OCI-LY1 (cell line): ENCODE data around the gene ZBTB38.

Source experiments
- H2AFZ ChIP-seq: fragments of 200-600 bp; sonication (generic), shearing (Covaris generic); 2 replicates; pipeline ENCODE4 v1.6.0; 2014; ENCODE audit warnings: antibody characterized with exemption, mild to moderate bottlenecking, low read length
- H3F3A ChIP-seq: fragments of 200-600 bp; sonication (generic), shearing (Covaris generic); 2 replicates; pipeline ENCODE4 v1.6.0; 2014; ENCODE audit warnings: mild to moderate bottlenecking, antibody characterized with exemption, low read length, moderate library complexity; ENCODE audit not compliant: insufficient read depth
- H3K27ac ChIP-seq: fragments of 200-600 bp; sonication (generic); 2 replicates; pipeline ENCODE4 v1.5.1; 2014; ENCODE audit warnings: low read length, mixed run types, mild to moderate bottlenecking, low read depth; ENCODE audit not compliant: poor library complexity, severe bottlenecking
- H3K27me3 ChIP-seq: fragments of 200-600 bp; sonication (generic); 2 replicates; pipeline ENCODE4 v1.6.0; 2014; ENCODE audit warnings: antibody characterized with exemption, mild to moderate bottlenecking, low read length, moderate library complexity; ENCODE audit not compliant: insufficient read depth
- H3K36me3 ChIP-seq: fragments of 200-600 bp; sonication (generic); 2 replicates; pipeline ENCODE4 v1.6.1; 2014; ENCODE audit warnings: mild to moderate bottlenecking, antibody characterized with exemption, low read length, moderate library complexity, mixed read lengths; ENCODE audit not compliant: insufficient read depth
- H3K4me1 ChIP-seq: fragments of 200-600 bp; sonication (generic); 2 replicates; pipeline ENCODE4 v1.5.1; 2014; ENCODE audit warnings: mild to moderate bottlenecking, low read length, moderate library complexity; ENCODE audit not compliant: insufficient read depth, severe bottlenecking
- H3K4me2 ChIP-seq: fragments of 200-600 bp; sonication (generic), shearing (Covaris generic); 2 replicates; pipeline ENCODE4 v1.6.1; 2014; ENCODE audit warnings: low read length
- H3K4me3 ChIP-seq: fragments of 200-600 bp; sonication (generic); 2 replicates; pipeline ENCODE4 v1.5.1; 2014; ENCODE audit warnings: low read length, low read depth, mild to moderate bottlenecking, mixed read lengths; ENCODE audit not compliant: poor library complexity, severe bottlenecking
- H3K79me2 ChIP-seq: fragments of 200-600 bp; shearing (Covaris generic); 2 replicates; pipeline ENCODE4 v1.6.1; 2016; ENCODE audit warnings: mixed run types, low read length, mixed read lengths; ENCODE audit not compliant: insufficient read depth
- H3K9ac ChIP-seq: fragments of 200-600 bp; sonication (generic), shearing (Covaris generic); 2 replicates; pipeline ENCODE4 v1.6.1; 2014; ENCODE audit warnings: mild to moderate bottlenecking, low read length, mixed read lengths
- H3K9me2 ChIP-seq: fragments of 200-600 bp; sonication (generic), shearing (Covaris generic); 2 replicates; pipeline ENCODE4 v1.6.1; 2014; ENCODE audit warnings: low read depth, mild to moderate bottlenecking, low read length, mixed read lengths
- H3K9me3 ChIP-seq: fragments of 200-600 bp; shearing (Covaris generic); 2 replicates; pipeline ENCODE4 v1.6.1; 2014; ENCODE audit warnings: low read length, mixed read lengths
- H4K20me1 ChIP-seq: fragments of 200-600 bp; sonication (generic), shearing (Covaris generic); 2 replicates; pipeline ENCODE4 v1.6.0; 2016; ENCODE audit warnings: mild to moderate bottlenecking, low read length; ENCODE audit not compliant: insufficient read depth
- EZH2 ChIP-seq: fragments of 200-600 bp; sonication (generic), shearing (Covaris generic); IDR thresholded peaks from 2 replicates; pipeline ENCODE4 v1.8.0; 2017; ENCODE audit warnings: borderline replicate concordance, mixed run types, mild to moderate bottlenecking, antibody characterized with exemption, low read length, moderate library complexity, mixed read lengths
- TF ChIP-seq, protein P1 (sequence below): fragments of 200-600 bp; sonication (generic), shearing (Covaris generic); IDR thresholded peaks from 2 replicates; pipeline ENCODE4 v1.5.1; 2017; ENCODE audit warnings: mild to moderate bottlenecking, antibody characterized with exemption, low read length, moderate library complexity, mixed read lengths

ZBTB38 gene

GRCh38 chr3:141410846-141411245, 42.5 kb downstream of the ZBTB38 start:
- Histone ChIP-seq H3K9ac (peak overlapping the region; percentile 54), H2AFZ (no peak overlapping the region), H4K20me1 (no peaks in the 10 kb centered on the region), H3K79me2 (no peaks in the 10 kb centered on the region), H3K27ac (peak overlapping the region; percentile 76), H3K4me3 (peak overlapping the region; percentile 46), H3F3A (no peaks in the 10 kb centered on the region), H3K27me3 (no peaks in the 10 kb centered on the region), H3K36me3 (peaks cover 48% of the 10 kb centered on the region), H3K9me3 (no peaks in the 10 kb centered on the region), H3K9me2 (no peaks in the 10 kb centered on the region), H3K4me2 (peak overlapping the region; percentile 69), H3K4me1 (peaks cover 44% of the 10 kb centered on the region)
- TF ChIP-seq EZH2 = no peak
- TF ChIP-seq, protein P1, sequence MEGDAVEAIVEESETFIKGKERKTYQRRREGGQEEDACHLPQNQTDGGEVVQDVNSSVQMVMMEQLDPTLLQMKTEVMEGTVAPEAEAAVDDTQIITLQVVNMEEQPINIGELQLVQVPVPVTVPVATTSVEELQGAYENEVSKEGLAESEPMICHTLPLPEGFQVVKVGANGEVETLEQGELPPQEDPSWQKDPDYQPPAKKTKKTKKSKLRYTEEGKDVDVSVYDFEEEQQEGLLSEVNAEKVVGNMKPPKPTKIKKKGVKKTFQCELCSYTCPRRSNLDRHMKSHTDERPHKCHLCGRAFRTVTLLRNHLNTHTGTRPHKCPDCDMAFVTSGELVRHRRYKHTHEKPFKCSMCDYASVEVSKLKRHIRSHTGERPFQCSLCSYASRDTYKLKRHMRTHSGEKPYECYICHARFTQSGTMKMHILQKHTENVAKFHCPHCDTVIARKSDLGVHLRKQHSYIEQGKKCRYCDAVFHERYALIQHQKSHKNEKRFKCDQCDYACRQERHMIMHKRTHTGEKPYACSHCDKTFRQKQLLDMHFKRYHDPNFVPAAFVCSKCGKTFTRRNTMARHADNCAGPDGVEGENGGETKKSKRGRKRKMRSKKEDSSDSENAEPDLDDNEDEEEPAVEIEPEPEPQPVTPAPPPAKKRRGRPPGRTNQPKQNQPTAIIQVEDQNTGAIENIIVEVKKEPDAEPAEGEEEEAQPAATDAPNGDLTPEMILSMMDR = no peak

GRCh38 chr3:141411251-141411771, 43.0 kb downstream of the ZBTB38 start:
- Histone ChIP-seq H3K27ac (peak overlapping the region; percentile 76), H3K9ac (peak overlapping the region; percentile 54), H2AFZ (no peak overlapping the region), H3K9me2 (no peaks in the 10 kb centered on the region), H3F3A (no peaks in the 10 kb centered on the region), H3K79me2 (no peaks in the 10 kb centered on the region), H3K36me3 (peaks cover 46% of the 10 kb centered on the region), H3K4me2 (peak overlapping the region; percentile 69), H3K4me3 (peak overlapping the region; percentile 46), H3K27me3 (no peaks in the 10 kb centered on the region), H3K4me1 (peaks cover 44% of the 10 kb centered on the region), H4K20me1 (no peaks in the 10 kb centered on the region), H3K9me3 (no peaks in the 10 kb centered on the region)
- TF ChIP-seq EZH2 = no peak
- TF ChIP-seq, protein P1 = no peak

DNA sequence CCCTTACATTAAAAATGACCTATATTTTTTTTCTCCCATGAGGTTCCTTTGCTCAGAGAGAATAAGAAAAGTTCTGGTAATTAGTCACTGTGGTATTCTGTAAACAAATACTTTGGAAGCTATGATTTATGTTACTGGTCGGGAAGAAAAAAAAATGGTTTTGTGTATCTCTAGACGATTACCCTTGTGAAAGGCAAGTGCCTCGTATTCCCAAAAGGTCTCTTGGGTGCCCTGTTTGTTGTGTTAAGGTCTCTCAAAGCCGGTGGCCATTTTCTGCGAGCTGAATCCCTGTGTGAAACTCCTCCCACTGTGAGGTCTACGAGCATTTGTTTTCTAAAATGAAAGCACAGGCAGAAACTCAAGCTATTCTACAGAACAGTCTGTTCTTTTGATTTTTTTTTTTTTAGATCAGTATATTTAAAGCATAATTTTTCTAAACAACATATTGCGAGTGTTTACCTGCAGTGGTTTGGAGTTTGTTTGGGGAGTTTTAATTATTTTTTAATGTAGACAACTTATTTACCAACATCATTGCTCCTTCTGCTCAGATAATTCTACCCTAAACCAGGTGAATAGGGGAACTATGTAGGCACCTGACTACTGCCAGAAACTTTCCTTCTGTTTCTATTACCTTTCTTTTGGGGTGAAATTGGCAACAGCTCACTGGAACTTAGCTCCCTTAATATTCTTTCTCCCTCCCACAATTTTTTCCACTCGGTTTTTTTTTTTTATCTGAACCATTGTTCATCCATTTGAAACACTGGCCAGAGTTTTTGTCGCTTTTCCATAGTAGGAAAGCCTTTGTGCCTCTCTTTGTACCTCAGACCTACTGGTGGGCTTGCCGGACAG, 44.0 kb downstream of the ZBTB38 start:
- peak overlapping the region; percentile 54 for H3K9ac ChIP-seq

More for the DNA sequence above, 44.0 kb downstream of the ZBTB38 start:
- TF ChIP-seq, protein P1 = no peak
- no peak for TF ChIP-seq EZH2
- peak overlapping the region; percentile 3; the same call in 1 of the 2 replicates for H2AFZ ChIP-seq
- H3K36me3 ChIP-seq = peaks cover 47% of the 10 kb centered on the region
- H4K20me1 ChIP-seq = no peaks in the 10 kb centered on the region
- no peaks in the 10 kb centered on the region for H3F3A ChIP-seq
- H3K9me2 ChIP-seq = no peaks in the 10 kb centered on the region
- peaks cover 44% of the 10 kb centered on the region for H3K4me1 ChIP-seq
- H3K4me2 ChIP-seq = peak overlapping the region; percentile 69
- no peaks in the 10 kb centered on the region for H3K79me2 ChIP-seq
- H3K27me3 ChIP-seq = no peaks in the 10 kb centered on the region
- H3K9me3 ChIP-seq = no peaks in the 10 kb centered on the region
- peak overlapping the region; percentile 76 for H3K27ac ChIP-seq
- H3K4me3 ChIP-seq = peak overlapping the region; percentile 46
